HUDEP-2 (cell line): Measurements from ENCODE around the gene PIP4K2A.

ENCODE experiments used
- DNase-seq, 76 experiments: peaks; one replicate each; lab custom pipeline; 2025; ENCODE audit not compliant: unreplicated experiment in 76 of 76; lab: John Stamatoyannopoulos, UW

The PIP4K2A gene

DNA sequence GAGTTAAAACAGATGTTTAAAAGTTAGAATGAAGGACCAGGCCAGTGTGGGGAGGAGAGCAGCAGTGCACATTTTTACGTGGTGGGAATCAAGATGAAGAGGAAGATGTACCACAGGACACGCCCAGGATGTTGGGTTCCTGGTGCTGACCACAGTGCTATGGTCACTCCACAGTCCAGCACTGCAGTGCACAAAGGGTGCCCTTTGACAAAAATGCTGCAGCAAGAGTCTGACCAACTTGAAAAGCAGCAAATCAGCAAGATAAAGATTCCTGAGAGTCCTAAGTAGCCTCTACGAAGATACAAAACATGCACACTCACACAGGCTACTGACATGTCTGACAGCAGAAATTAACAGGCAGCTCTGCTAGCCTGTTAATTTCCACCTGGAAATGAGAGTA is 107.1 kb downstream of the PIP4K2A start:
- no peak for DNase-seq

DNA sequence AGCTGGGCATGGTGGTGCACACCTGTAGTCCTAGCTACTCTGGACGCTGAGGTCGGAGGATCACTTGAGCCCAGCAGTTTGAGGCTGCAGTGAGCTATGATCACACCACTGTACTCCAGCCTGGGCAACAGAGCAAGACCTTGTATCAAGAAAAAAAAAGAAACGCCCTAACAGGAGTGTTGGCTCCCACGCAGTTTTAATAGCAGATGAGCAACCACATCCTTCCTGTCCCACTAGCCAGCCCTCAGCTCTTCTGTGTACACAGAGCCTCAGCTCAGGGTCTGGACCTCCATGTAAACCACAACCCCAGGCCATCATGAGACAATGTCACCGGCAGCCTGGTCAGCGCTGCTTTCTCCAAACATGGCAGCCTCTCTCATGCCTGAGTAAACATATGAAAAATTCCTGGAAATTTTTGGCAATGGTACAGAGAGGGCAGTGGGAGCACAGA is 108.2 kb downstream of the PIP4K2A start:
- DNase-seq: peak in 11 of 76 experiments; percentile 8 to 46 (median 24)

DNA sequence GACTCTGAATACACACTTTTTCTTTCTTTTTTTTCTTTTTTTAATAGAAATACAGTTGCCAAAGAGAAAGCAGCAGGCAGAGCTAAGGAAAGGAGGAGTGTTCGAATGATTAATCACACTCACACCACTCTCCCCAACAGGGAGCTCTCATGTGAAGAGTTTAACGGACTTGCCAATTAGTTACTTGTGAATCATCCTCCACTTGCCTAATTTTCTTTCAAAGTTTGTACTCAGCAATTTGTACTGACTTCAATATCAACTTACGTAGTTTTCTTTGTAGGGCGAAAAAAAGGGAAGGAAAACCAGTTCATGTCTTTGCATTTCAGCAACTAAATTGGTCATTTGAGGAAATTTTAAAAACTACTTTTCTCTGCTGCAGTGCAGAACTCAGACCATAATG is 109.2 kb downstream of the PIP4K2A start:
- DNase-seq: peak in 2 of 76 experiments; percentile 13 to 37

DNA sequence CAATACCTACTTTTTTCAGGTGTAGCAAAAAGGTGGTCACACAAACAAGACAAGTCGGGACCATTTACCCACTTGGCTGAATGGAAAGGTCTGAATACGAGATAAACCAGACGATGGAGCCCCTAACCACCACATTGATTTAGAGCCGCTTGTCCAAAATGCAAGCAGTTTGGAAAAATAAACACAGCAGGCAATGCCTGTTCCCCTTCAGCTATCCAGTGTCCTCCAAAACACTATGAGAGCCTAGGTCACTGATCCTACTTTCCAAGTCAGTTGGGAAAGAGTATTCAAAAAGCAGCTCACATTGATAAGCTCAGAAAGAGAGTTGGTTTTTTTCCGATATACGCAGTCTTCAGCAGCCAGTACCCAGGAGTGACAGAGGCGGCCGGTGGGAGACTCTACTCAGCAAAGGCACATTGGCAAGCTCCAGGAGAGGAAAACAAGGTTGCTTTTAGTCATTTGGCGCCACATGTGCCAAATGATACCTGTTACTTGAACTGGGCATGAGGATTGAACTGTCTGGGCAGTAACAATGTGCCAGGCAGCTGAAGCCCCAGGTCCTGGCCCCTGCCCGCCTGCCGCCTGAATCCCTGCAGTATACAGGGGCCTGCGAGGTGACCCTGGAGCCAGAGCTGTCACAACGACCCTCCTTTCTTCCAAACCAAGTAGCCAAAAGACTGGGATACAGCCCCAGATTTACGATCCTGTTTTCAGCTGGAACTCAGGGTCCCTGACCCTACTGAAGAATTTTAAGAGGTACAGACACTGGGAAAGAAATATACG is 109.8 kb downstream of the PIP4K2A start:
- no peak for DNase-seq

DNA sequence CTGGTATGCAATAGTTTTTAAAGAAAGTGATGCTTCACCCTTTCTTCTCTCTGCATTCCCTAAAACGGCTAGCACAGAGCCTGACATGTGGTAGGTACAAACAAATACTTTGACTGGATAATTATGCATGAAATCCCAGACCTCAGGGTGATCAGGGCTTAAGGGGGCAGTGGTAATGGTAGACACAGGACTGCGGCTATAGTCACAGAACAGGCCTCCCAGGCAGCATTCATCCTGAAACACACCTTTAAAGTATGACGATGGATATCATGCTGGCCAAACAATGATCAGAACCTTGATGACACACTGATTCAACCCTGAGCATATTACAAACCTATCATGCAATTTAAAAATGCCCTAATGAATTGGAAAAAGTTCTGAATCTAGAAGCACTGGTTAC is 110.8 kb downstream of the PIP4K2A start:
- DNase-seq: no peak

DNA sequence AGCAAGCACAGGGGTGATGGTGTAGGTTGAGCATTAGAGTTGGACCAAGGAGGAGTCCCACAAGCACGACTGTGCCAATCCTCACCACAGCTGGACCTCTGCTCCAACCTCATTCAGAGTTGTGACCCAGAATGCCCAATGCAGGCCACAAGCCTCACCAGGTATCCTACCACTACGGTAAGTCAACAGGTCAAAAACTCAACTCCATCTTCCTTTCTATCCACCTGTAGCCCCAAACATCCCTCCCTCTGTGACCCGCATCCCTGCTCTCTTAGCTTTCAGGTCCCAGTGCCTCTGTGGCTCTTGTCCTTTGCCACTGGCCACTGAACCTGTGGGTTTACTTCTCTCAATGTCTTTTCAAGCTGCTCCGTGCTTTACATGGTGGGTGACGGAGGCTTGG is 112.8 kb downstream of the PIP4K2A start:
- no peak for DNase-seq

DNA sequence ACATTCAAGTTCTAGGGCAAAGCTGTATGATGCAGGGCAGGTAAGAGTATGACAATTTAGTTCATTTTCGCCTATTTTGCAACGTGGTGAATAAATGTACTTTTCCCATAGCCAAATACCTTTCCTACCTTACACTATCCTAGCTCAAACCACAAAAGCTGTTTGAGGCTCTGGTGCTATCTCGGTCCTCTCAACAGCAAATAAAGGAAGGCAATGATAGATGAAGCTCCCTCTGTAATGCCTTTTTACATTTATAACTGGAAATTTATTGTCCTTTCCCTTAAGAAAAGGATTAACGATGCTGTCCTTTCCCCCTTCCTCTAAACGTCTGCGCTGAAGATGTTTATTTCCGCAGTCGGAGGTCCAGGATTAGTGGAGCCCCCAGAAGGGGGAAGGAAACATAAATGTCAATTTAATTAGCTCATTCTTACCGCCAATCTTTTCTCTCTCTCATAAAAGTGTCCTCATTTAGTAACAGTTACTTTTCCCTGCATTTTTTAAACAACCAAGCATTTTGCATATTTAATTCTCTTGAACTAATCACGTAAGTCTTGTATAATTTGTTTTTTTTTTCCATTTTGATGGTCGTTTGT is 114.6 kb downstream of the PIP4K2A start:
- DNase-seq: no peak

DNA sequence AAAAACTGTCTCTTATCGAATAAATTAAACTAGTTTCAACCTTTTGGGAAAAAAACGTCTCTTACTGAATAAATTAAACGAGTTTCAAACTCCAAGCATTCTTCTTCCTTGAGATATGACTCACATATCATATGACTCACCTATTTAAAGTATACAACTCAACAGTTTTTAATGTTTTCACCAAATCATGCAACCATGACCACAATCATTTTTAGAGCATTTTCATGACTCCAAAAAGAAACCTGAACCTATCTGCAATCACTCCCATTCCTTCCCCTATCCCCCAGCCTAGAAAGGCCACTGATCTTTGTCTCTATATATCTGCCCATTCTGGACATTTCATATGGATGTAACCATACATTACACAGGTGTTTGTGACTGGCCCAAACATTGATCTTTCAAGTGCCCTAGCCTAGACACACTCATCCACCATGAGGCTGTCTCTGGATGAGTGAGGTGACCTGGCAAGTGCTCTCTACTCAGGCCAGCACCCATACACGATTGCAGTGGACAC is 115.3 kb downstream of the PIP4K2A start:
- no peak for DNase-seq

DNA sequence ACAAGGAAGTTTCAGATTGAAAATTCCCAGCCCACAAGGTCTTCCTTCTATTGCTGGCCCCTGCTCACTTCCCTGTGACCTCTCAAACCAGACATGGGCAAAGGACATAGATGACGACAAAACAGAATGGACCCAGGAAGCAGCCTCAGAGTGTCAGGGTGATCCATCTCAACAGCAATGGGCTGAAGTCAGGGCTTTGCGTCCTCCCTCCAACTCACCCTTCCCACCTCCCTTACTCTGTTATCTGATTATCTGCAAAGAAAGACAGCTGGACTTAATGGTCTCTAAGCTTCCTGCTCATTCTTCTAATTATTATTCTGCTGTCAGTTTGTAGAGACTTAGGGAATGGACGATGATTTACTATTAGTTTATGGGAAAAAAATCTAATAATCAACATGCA is 115.9 kb downstream of the PIP4K2A start:
- no peak for DNase-seq

DNA sequence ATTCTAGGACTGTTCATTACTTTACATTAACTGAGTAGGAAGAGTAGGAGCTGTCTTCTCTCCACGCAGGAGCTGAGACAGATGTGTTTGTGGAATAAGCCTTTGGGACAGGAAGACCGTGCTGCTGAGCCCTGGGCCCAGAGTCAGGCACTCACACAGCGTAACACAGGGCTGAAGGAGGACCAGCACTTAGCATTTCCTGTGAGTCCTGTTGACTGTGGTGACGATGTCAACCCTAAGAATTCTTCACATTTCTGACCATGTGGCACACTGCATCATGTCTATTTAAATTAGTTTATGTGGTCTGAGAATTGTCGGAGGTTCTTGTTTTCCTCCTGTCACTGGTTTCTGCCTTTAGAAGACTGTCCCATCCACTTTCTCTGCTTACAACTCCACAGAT is 117.2 kb downstream of the PIP4K2A start:
- DNase-seq: no peak

DNA sequence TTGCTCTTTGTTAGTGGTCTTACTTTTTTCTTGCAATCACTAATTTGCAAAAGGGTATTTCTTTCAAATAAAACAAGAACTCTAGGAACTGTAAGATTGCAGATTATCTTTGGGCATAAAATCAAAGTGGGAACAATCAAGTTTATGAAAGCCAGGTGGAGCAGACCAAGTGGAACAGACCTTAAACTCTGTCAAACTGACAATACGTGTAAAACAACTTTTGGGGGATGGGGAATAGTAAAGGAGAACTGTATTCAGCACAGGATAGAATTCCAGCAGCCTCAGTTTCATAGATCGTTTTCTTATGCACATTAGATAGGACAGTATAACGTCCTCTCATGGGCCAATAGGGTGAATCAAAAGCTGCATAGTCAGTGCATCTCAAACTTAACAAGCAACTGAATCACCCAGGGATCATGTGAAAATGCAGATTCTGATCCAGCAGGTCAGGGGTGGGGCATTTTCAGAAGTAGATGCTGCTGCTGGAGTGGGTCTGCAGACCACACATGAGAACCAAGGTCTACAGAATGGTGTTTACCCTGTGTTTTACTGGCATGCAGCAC is 120.7 kb downstream of the PIP4K2A start:
- no peak for DNase-seq

DNA sequence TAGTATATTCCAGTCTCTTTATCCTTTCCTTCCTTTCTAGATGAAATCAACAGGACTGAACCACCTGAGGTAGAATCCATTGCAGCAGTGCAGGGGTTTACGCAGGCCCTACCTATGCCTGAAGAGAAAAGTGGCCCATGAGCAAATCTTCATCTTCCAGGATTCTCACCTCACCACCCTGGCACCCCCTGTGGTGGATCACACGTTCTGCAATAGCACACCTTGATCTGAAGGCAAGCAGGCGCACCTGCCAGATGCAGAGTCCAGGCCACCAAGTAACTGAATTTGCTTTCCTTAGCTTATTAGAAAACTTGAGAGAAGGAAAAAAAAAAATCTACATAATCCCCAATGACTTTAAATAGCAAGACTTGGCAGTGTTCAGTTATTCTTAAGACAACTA is 121.4 kb downstream of the PIP4K2A start:
- no peak for DNase-seq

DNA sequence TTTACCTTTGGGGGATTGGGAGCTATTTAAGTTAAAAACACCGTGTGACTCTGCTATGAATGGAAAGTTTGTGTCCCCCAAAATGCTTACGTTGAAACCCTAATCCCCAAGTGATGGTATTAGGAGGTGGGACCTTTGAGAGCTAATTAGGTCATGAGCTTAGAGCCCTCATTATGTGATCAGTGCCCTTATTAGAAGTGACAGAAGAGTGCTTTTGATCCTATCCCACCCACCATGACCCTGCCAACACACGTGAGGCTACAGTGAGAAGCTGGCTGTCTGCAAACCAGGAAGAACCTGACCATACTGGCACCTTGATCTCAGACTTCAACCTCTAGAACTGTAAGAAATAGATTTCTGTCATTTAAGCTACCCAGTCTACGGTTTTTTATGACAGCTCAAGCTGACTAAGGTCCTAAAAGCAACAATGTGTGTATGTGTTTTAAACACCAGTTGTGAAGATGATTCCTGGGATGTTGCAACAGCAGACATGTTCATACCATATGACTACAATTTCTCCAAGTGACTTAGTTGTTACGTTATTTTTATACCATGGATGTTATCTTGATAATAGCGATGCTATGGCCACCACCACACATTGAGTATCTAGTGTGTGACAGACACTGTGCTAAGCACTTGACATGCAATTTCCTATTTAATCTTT is 124.4 kb downstream of the PIP4K2A start:
- DNase-seq: no peak

DNA sequence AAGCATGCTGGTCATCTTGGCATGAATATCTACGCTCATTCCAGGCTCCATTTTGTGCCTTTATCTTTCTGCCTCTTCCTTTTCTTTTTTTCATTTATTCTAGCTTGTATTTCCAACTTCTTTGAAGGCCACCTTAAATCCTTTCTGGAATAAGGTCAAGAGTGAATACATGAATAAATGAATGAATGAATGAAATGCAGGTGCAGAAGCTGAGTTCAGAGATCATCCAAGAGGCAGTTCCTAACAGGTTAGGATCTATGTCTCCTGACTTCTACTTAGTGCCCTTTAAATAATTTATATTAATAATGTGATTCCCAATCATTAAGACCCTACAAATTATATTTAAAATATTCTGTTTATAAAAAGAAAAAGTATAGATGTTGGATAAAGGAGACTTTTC is 125.9 kb downstream of the PIP4K2A start:
- no peak for DNase-seq

DNA sequence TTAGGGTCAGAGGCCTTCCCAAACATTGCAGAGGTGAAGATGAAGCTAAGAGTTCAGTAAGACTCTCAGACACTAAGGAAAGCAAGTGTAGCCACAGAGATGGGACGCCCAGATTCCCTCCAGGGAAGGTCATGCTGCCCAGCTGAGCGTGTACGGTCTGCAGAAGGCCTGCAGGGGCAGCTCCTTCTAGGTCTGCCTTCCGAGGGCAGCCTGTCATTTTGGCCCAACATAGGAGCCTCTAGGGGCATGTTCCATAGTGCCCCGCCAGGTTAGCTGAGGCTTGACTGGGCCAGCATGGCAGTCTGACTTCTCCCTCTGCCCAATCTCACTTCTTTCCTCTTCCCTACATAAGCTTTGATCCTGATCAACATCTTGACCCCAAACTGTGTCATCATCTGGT is 130.7 kb downstream of the PIP4K2A start:
- DNase-seq: no peak

DNA sequence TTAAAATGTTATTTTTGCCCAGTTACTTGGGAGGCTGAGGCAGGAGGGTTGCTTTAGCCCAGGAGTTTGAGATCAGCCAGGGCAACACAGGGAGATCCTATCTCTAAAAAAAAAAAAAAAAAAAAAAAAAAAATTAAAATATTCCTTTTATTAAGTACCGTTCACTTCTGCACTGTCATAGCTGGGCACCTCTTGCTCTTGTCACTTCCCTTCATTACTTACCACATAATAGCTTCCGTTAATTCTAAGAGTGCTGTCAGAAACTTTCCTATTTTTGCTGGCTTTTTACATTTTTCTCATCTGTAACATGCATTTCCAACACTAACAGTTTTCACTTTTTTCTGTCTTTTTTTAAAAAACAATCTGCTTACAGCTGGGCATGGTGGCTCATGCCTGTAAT is 132.9 kb downstream of the PIP4K2A start:
- no peak for DNase-seq

DNA sequence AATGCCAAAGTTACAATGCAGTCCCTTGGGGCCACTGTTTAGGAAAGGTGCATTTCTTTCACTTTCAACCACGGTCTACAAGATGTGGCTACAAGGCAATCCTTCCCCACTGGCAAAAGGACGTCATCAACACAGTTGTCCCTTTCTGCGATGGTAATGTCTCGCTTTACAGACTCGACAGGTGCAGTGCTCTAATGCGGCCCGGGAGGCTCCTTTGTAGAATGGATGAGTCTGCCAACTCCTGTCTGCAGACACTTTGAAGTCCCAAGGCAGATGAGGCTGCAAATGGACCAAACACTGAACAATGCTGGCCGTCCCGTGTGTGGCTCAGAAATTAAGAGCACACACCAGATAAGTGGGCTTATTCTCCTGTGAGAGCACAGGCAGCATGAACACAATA is 133.7 kb downstream of the PIP4K2A start:
- DNase-seq: no peak

DNA sequence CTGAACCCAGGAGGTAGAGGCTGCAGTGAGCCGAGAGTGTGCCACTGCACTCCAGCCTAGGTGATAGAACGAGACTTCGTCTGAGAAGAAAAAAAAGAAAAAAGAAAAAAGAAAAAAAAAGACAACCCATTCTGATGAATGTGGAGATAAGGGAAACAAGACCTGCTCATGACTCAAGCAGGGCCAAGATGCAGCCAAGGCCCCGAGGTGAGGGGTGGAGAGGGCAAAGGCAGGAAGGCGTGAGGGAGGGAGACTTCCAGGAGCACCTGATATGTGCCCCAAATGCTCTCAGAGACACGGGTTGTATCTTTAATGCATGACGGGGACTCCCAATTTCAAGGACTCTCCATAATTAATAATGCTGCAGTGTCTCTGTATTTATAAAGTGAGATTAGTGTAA is 134.6 kb downstream of the PIP4K2A start:
- no peak for DNase-seq

DNA sequence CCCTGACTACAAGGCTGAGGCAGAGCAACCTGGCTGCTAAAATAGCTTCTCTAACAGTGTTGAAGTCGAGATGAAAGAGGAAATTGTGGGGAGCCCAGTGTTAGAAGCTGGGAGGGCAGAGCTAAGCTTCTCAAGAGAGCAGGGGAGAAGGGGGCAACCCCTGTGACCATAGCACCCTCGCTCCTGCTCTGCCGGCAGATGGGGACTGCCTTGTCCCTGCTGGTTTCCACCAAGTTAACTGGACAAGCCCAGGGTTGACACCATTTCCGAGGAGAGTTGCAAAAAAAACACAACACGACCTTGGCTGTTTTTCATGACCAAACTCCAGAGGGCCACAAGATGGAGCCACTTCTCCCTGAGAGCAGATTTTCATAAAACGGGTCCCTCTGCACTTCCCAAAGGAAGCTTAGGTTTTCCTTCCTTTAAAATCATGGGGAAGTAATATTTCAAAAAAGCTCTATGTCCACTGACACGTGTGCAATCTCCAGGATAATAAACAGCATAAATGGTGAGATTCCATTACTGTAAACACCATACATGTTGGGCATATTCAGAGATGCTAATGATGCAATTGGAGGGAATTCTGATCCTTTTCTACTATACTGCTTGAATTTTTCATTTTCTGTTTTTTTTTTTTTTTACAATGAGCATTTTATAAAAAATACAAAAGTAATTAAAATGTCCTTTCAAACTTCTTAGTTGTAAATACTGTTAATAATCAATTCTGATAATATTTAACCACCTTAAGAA is 140.4 kb downstream of the PIP4K2A start:
- no peak for DNase-seq

DNA sequence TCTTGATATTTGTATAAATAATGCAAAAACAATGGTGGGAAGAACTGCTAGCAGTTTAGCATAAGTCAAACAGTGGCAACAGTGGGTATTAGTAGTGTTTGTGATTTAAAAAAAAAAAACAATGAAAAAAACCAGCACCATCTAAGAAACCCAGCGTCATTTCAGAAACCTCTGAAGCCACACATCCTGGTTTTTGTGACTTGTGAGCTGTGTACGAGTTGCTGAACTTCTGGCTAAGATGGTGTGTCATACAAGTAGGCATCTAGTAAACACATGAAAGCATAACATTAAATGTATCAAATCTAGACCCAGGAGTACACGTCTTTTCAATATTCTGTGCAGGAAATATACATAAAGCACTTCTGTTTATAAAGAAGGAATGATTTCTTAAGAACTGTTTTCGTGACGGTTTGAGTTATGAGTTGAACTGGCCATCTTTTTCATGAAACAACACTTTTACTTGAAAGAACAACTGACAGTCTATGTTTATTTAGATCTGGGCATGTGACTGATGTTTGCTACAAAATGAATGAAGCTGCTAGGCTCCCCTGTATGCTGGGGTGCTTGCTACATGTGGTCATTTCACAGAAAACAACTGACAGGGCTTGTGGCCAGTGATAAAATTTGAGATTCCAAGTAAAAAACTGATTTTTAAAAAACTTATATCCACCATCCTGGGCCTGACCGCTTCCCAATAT is 143.5 kb downstream of the PIP4K2A start:
- no peak for DNase-seq
